ENCODE measurements around the gene PPM1L.
"Not testable (repeated sequence)": the region's sequence is repeated elsewhere in the genome, so short reads cannot be mapped to it uniquely, and the experiment has no call there.

The PPM1L gene

DNA sequence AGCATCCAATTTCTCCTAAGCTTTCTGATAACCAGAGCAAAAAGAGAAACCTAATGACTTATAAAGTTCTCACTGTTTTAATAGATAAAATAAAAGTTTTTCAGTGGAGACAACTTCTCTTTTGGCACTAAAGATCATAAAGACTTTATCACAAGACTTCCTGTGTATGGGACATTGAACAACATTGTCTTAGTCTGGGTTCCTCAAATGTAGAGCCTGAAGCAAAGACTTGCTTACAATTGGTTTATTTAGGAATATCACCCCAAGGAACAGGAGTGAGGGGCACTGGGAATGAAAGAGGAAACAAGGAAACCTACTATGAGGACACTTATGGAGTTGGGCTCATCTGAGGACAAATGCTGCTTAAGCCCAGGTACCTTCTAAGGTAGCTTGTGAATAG, 221.7 kb downstream of the PPM1L start:
- Mint-ChIP-seq H3K4me3 (no peak overlapping the region), H3K4me1 (ENCODE audit: low read depth) (peaks cover 41% of the 10 kb centered on the region), H3K27me3 (no peaks in the 10 kb centered on the region), H3K27ac (no peak overlapping the region), H3K36me3 (ENCODE audit: low read depth) (peaks cover 10% of the 10 kb centered on the region), H3K9me3 (peaks cover 7% of the 10 kb centered on the region)

DNA sequence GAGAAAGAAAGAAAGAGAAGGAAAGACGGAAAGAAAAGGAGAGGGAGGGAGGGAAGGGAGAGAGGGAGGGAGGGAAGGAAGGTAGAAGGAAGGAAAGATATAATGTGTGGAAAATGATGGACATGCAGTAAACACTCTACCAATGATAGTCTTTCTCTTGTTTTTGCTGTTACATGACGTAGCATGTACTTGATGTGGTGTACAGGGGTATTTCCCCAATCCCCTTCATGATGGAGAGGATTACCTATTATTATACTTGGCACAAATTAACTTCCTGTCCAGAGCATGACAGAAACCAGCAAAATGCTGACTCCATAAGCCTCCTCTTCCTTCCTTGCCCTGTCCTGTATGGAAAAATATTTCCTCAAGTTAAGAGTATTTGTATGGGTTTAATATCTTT, 224.7 kb downstream of the PPM1L start:
- H3K4me3 Mint-ChIP-seq, result peak overlapping the region; percentile 56
- no peaks in the 10 kb centered on the region for H3K27me3 Mint-ChIP-seq
- peaks cover 35% of the 10 kb centered on the region for H3K4me1 Mint-ChIP-seq (ENCODE audit: low read depth)
- peaks cover 10% of the 10 kb centered on the region for H3K36me3 Mint-ChIP-seq (ENCODE audit: low read depth)
- H3K9me3 Mint-ChIP-seq, result peaks cover 15% of the 10 kb centered on the region
- H3K27ac Mint-ChIP-seq, result peak overlapping the region; percentile 84

DNA sequence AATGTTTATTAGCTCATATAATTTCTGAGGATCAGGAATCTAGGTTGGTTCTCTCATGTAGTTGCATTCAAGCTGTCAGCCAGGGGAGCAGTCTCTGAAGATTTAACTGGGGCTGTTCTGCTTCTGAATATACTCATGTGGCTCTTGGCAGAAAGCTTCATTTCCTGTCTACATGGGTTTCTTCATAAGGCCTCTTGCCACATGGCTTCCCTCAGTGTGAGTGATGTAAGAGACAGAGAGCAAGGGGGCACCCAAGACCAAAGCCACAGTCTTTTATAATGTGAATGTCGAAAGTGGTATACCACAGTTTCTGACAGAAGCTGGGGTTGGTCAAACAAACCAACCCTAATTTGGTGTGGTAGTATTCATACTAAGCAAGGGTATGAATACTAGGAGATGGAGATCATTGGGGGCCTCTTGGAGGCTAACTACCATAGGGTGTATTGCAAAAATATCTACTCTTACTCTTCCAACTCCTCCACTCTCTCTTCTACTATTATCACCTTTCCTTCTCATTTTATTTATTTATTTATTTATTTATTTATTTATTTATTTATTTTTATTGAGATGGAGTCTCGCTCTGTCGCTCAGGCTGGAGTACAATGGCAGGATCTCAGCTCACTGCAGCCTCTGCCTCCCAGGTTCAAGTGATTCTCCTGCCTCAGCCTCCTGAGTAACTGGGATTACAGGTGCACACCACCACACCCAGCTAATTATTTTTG, 225.3 kb downstream of the PPM1L start:
- Mint-ChIP-seq H3K4me1 (ENCODE audit: low read depth) (peaks cover 35% of the 10 kb centered on the region), H3K27ac (peak overlapping the region; percentile 84)

DNA sequence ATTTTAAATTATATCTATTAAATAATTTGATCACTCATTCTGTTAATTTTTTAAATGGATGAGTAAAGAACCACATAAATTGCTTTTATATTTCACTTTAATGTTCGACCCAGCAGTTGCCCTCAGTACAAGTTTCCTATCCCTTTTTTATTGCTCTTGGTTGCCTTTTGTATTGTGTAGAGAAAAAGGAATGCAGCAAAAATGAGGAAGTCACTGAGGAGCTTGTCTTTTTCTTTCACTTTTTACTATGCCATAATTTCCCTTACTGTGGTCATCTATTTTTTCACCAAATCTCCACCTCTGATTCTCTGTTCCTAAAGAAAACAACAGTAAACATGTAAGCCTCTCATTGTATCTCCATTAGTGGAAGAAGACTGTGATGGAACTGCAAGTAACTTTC, 226.5 kb downstream of the PPM1L start:
- Mint-ChIP-seq H3K27ac (no peak overlapping the region), H3K9me3 (peaks cover 15% of the 10 kb centered on the region), H3K36me3 (ENCODE audit: low read depth) (peaks cover 4% of the 10 kb centered on the region), H3K4me1 (ENCODE audit: low read depth) (peaks cover 35% of the 10 kb centered on the region), H3K4me3 (no peak overlapping the region), H3K27me3 (no peaks in the 10 kb centered on the region)

More for the DNA sequence above, 225.3 kb downstream of the PPM1L start:
- Mint-ChIP-seq H3K36me3 (ENCODE audit: low read depth) (peaks cover 10% of the 10 kb centered on the region), H3K9me3 (peaks cover 15% of the 10 kb centered on the region), H3K27me3 (no peaks in the 10 kb centered on the region), H3K4me3 (peak overlapping the region; percentile 41)

DNA sequence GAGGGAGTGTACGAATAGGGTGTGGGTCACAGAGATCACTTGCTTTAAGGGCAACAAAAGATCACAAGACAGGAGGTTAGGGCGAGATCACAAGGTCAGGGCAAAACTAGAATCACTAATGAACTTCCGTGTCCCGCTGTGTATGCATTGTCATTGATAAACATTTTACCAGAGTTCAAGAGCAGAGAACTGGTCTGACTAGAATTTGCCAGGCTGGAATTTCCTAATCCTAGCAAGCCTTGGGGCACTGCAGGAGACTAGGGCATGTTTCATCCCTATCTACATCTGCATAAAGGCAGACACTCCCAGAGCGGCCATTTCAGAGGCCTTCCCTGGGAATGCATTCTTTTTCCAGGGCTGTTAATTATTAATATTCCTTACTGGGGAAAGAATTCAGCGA, 227.9 kb downstream of the PPM1L start:
- peaks cover 15% of the 10 kb centered on the region for H3K9me3 Mint-ChIP-seq
- H3K4me1 Mint-ChIP-seq (ENCODE audit: low read depth), result peaks cover 27% of the 10 kb centered on the region
- H3K4me3 Mint-ChIP-seq; H3K36me3 Mint-ChIP-seq (ENCODE audit: low read depth); H3K27me3 Mint-ChIP-seq; H3K27ac Mint-ChIP-seq: not testable (repeated sequence)

DNA sequence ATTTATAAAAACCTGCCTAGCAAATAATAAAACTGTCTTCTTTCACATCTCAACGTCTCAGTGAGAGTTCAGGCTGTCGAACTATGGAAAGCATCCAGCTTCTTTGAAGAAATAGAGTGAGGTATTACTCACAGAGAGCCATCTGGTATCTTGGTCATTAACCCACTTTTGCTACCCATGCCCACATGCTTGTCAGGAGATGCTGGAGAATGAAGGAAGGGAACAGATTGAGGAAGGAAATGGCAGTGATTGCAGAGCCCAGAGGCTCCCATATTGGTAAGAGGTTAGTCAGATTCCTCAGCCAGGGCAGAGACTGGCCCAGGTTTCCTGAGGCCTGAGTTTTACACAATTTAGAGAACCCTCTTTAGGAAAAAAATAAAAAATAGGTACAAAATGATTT, 230.0 kb downstream of the PPM1L start:
- H3K4me3 Mint-ChIP-seq, result no peak overlapping the region
- no peaks in the 10 kb centered on the region for H3K36me3 Mint-ChIP-seq (ENCODE audit: low read depth)
- H3K27ac Mint-ChIP-seq, result no peak overlapping the region
- peaks cover 15% of the 10 kb centered on the region for H3K9me3 Mint-ChIP-seq
- no peaks in the 10 kb centered on the region for H3K27me3 Mint-ChIP-seq
- H3K4me1 Mint-ChIP-seq (ENCODE audit: low read depth), result peaks cover 14% of the 10 kb centered on the region

DNA sequence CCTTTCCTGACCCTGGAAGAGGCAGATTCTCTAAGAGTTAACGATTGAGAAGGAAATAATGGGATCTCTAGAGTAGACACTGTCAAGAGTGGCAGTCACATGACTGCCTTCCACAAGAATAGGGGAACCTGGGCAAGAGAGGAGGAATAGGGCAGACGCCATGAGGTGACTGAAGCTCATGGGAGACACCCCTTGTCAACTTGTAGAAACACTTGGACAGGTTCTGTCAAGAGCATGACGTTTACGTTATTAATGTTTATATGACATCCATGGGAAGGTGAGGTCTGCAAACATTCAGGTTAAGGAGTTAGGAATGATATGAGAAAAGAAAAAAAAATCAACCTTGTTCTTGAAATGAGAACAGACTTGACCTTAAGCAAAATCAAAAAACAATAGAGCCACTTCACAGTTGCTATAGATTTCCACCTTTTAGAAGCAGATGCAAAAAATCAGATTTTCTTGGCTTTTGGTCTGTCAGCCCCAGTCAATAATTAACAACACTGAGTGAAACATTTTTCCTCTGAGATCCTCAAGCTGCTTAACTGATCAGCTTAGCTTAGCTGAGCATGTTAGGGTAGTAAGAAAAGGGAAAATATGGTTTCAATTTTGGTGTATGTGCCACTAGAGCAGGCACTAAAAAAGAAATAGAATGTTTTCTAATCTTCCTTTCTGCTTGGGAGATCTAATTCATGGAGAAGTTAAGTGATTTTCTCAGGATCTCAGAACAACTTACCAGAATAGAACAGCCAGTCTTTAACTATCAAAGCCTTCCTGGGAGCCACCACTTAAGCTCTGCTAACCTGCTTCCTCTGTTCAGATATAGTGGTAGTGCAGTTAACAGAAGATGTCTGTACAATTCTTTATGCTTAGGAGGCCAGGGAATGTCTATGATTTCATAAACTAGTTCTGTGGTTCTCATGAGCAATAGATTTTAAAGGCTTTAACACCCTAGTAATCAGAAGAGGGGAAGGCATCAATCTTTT, 232.2 kb downstream of the PPM1L start:
- Mint-ChIP-seq H3K4me3 (no peak overlapping the region), H3K36me3 (ENCODE audit: low read depth) (no peaks in the 10 kb centered on the region), H3K9me3 (peaks cover 6% of the 10 kb centered on the region), H3K4me1 (ENCODE audit: low read depth) (no peaks in the 10 kb centered on the region), H3K27me3 (no peaks in the 10 kb centered on the region), H3K27ac (no peak overlapping the region)

DNA sequence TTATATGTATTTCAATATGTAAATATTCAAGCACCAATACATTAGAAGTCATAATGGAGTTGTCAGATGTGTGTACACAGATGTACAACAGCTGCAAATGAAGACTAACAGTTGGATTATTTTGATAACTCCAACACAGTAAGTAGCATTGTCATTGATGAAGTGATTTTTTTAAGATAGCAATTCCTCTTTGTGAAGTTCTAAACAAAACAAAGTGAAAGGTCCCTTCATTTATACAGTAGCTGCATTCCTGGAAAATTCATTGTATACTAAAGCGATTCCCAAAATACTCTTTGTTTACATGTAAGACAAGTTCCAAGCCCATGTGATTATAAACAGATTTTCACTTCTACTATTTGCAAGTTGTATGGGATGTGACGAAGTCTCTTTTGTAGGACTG, 234.4 kb downstream of the PPM1L start:
- Mint-ChIP-seq H3K4me3 (no peak overlapping the region), H3K36me3 (ENCODE audit: low read depth) (no peaks in the 10 kb centered on the region), H3K27me3 (no peaks in the 10 kb centered on the region), H3K27ac (no peak overlapping the region), H3K9me3 (no peaks in the 10 kb centered on the region), H3K4me1 (ENCODE audit: low read depth) (no peaks in the 10 kb centered on the region)

DNA sequence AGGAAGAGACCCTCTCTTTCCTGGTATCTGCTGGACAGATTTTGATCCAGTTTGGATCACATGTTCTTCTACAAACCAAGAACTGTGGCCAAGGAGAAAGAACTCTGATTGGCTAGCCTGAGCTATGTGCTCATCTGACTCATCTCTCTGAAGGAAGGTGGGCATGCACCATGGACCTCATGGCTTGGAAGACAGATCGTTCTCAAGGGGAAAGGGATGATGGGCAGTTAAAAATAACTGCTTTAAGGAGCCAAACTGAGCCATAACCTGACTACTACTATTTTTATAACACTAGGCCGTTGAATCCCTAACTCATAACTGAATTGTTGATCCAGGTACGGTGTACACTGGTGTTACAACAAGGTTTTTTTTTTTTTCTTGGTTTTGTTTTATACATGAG, 236.7 kb downstream of the PPM1L start:
- Mint-ChIP-seq H3K27ac (no peak overlapping the region), H3K27me3 (no peaks in the 10 kb centered on the region), H3K4me3 (no peak overlapping the region), H3K4me1 (ENCODE audit: low read depth) (no peaks in the 10 kb centered on the region), H3K9me3 (no peaks in the 10 kb centered on the region), H3K36me3 (ENCODE audit: low read depth) (no peaks in the 10 kb centered on the region)

DNA sequence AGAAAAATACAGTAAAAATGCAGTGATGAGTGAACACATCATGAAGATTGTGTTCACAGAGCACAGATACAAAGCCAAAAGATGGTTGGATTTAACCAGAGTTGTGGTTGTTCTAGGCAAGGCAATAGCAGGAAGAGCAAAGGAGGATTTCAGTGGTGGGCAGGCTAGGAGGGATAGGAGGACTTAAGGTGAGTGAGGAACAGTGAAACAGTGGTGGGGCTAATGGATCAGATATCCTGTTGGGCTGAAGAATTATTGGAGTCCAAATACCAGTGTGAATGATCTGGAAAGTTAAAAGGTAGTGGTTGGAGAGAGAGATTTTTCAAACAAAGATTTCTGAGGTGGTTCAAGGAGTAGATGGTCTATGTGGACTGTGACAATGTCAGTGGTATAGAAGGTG, 240.8 kb downstream of the PPM1L start:
- Mint-ChIP-seq H3K4me1 (ENCODE audit: low read depth) (peaks cover 6% of the 10 kb centered on the region), H3K27me3 (no peaks in the 10 kb centered on the region), H3K27ac (no peak overlapping the region), H3K36me3 (ENCODE audit: low read depth) (no peaks in the 10 kb centered on the region), H3K9me3 (no peaks in the 10 kb centered on the region), H3K4me3 (no peak overlapping the region)

DNA sequence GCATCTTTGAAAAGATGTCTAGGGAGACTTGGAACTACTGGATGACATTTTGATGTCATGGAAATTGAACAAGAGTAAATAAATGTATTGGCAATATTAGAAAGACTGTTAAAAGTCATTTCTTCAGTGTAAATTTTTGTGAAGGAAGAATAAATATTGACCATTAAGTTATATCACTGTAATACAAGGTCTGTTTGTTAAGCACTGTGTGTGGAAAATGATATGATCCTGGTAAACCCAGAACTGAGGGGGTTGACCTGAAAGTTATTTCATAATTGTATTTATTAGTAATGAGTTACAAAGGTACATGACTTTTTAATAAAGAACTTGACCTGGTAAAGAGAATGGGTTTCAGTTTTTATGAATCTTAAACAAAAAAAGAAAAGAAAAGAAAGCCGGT, 242.6 kb downstream of the PPM1L start:
- peaks cover 6% of the 10 kb centered on the region for H3K4me1 Mint-ChIP-seq (ENCODE audit: low read depth)
- H3K4me3 Mint-ChIP-seq, result no peak overlapping the region
- no peak overlapping the region for H3K27ac Mint-ChIP-seq
- H3K36me3 Mint-ChIP-seq (ENCODE audit: low read depth), result no peaks in the 10 kb centered on the region
- H3K9me3 Mint-ChIP-seq, result no peaks in the 10 kb centered on the region
- no peaks in the 10 kb centered on the region for H3K27me3 Mint-ChIP-seq

DNA sequence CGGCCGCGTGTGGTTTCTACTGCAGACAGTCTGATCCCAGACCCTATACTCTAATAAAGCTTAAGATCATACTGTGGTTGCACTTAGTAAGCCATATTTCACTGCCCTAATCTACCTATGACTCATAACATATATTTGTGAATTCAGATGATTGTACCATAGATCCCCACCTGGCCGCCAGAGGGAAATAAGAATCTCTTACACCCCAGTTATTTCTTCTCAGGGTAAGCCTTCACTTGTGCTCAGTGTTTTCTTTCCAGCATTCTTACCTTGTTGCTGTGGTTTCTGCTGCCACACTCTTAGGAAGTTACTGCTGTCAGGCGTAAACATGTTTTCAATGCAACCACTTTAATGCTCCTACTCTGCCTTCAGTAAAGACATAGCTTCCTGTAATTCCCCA, 243.2 kb downstream of the PPM1L start:
- Mint-ChIP-seq H3K4me1 (ENCODE audit: low read depth) (peaks cover 6% of the 10 kb centered on the region), H3K27me3 (no peaks in the 10 kb centered on the region), H3K36me3 (ENCODE audit: low read depth) (no peaks in the 10 kb centered on the region), H3K9me3 (no peaks in the 10 kb centered on the region), H3K4me3 (no peak overlapping the region), H3K27ac (no peak overlapping the region)

DNA sequence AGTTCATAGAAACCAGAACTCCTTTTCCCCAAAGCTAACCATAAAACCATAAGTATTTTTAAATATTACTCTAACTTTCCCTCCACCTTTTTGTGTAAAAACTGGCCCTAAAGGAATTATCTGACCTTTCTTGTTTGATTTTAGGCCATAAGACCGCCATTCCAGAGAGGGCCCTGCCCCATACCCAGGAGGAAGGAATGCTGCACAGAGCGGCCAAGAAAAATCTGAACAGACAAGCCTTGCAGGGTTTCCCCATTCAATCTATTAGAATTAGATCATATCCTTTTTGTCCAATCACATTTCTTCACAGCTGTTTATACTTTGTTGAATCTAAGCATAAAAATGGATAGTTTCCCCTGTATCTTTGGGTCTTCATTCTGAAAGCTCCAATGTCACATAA, 252.1 kb downstream of the PPM1L start:
- H3K36me3 Mint-ChIP-seq (ENCODE audit: low read depth), result peaks cover 5% of the 10 kb centered on the region
- H3K4me3 Mint-ChIP-seq, result no peak overlapping the region
- no peaks in the 10 kb centered on the region for H3K27me3 Mint-ChIP-seq
- peaks cover 12% of the 10 kb centered on the region for H3K9me3 Mint-ChIP-seq
- H3K4me1 Mint-ChIP-seq (ENCODE audit: low read depth), result no peaks in the 10 kb centered on the region
- H3K27ac Mint-ChIP-seq, result no peak overlapping the region

DNA sequence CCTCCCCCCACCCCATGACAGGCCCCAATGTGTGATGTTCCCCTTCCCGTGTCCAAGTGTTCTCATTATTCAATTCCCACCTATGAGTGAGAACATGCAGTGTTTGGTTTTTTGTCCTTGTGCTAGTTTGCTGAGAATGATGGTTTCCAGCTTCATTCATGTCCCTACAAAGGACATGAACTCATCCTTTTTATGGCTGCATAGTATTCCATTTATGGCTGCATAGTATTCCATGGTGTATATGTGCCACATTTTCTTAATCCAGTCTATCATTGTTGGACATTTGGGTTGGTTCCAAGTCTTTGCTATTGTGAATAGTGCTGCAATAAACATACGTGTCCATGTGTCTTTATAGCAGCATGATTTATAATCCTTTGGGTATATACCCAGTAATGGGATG, 254.1 kb downstream of the PPM1L start:
- H3K27me3 Mint-ChIP-seq; H3K9me3 Mint-ChIP-seq; H3K36me3 Mint-ChIP-seq (ENCODE audit: low read depth); H3K27ac Mint-ChIP-seq; H3K4me3 Mint-ChIP-seq; H3K4me1 Mint-ChIP-seq (ENCODE audit: low read depth): not testable (repeated sequence)

All from stimulated activated naive CD8-positive, alpha-beta T cell treated with anti-CD3 and anti-CD28 coated beads, Interleukin-15, Interleukin-2, amounts not matched to agents 100 ng/mL and 50 ng/mL, for 24 hours (primary cell).